COR-L47 (cell line): Measurements from ENCODE around the gene DNAJA1.
"Not testable (repeated sequence)": the region's sequence is repeated elsewhere in the genome, so short reads cannot be mapped to it uniquely, and the experiment has no call there.

ENCODE experiments used
- DNase-seq: peaks from one replicate; lab custom pipeline; 2025; lab: John Stamatoyannopoulos, UW

Gene DNAJA1

GRCh38 chr9:33082128-33082527, 57.1 kb downstream of the DNAJA1 start:
- DNase-seq = no peak

DNA sequence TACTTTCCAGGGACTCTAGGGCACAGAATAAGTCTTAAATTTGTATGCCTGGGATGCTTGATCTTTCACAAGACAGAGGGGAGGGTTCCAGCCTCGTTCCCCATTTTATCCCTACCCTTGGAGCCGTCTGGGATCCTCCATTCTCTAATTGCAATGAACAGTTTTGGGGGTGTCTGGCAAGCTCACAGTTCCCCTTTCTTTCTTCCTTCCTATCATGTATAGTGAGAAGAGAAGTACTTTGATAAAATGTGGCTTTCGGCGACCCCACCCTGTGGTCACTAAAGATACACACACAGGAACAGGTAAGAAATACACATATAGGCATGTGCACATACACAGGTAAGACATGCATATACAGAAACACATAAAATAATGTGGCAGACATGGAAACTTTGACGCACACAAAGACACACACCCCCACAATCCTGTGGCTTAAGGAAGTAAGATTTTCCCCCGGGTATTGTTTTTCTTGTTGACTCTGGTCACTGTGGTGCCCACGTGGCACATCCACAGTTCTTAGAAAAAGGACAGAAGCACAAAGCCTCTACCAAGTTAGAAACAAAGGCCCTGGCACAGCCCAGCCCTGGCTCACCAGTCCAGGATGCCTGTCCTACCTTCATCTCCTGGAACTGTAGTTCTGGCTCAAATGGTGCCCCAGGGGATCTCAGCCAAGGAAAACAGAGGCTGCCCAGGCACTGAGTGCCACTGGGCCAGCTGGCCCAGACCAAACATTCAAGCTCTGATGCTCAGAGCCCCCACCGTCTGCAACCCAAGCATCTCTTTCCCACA, 57.7 kb downstream of the DNAJA1 start:
- DNase-seq = no peak

DNA sequence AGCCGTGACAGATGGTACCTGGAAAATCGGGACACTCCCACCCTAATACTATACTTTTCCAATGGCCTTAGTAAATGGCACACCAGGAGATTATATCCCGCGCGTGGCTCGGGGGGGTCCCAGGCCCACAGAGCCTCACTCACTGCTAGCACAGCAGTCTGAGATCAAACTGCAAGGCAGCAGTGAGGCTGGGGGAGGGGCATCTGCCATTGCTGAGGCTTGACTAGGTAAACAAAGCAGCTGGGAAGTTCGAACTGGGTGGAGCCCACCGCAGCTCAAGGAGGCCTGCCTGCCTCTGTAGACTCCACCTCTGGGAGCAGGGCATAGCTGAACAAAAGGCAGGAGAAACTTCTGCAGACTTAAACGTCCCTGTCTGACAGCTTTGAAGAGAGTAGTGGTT, 60.6 kb downstream of the DNAJA1 start:
- DNase-seq = not testable (repeated sequence)
